Tibial nerve (tissue), 4 donors: Measurements from ENCODE around the gene SCAND1. TPM values are rescaled to one million over a fixed set of nuclear protein-coding genes. Genes with fewer than 3 reads are reported as not detected.
A peak's percentile ranks its signal among the peaks of the same experiment; 100 is the strongest.

Experiments used
- DNase-seq, 2 donors: peaks; one replicate each; pipeline ENCODE4 v3.0.0-alpha.2; 2019; ENCODE audit warnings: low spot score in 2 of 2
- H3K27ac ChIP-seq, 4 donors: fragments of 200-600 bp; sonication (generic) in 3 of 4; one replicate each; pipeline ENCODE4 v1.5.1; 2017 to 2019; ENCODE audit warnings: mild to moderate bottlenecking in 1 of 4
- H3K27me3 ChIP-seq, 2 donors: fragments of 200-600 bp; sonication (generic) in 1 of 2; one replicate each; pipeline versions ENCODE4 v1.5.1 to v1.6.0; 2017 to 2019
- H3K36me3 ChIP-seq, 3 donors: fragments of 200-600 bp; sonication (generic); one replicate each; pipeline ENCODE4 v1.5.1; 2018 to 2019
- H3K4me1 ChIP-seq, 4 donors: fragments of 200-600 bp; sonication (generic) in 3 of 4; one replicate each; pipeline ENCODE4 v1.5.1; 2017 to 2019
- H3K4me3 ChIP-seq, 4 donors: fragments of 200-600 bp; sonication (generic) in 3 of 4; one replicate each; pipeline ENCODE4 v1.5.1; 2017 to 2019; ENCODE audit warnings: mild to moderate bottlenecking in 1 of 4, moderate library complexity in 1 of 4
- H3K9me3 ChIP-seq, 4 donors: fragments of 200-600 bp; sonication (generic) in 3 of 4; one replicate each; pipeline ENCODE4 v1.5.1; 2017 to 2019
- EP300 ChIP-seq, 2 donors: sonication (generic); formaldehyde crosslinking; IDR thresholded peaks; one replicate each; pipeline ENCODE4 v1.6.1; 2017; ENCODE audit warnings: antibody characterized with exemption in 2 of 2, mild to moderate bottlenecking in 1 of 2
- POLR2A ChIP-seq, 2 donors: fragments of 450-650 bp; IDR thresholded peaks; one replicate each; pipeline ENCODE4 v1.6.1; 2017; ENCODE audit warnings: antibody characterized with exemption in 2 of 2, mild to moderate bottlenecking in 2 of 2, moderate library complexity in 2 of 2
- WGBS, 2 donors: methylation state at CpG; one replicate each; pipeline ENCODE4 v1.1.5; 2018; 5-methylcytosine and 5-hydroxymethylcytosine counted together
- total RNA-seq, 4 donors: library from RNA; depleted of rRNA; stranded (reverse); fragments of >200 nt; gene quantifications; one replicate each; pipeline ENCODE4 v1.1.0, GENCODE V29; 2016
- TF ChIP-seq, protein P1 (sequence below), 5 experiments: fragments of 200-600 bp in 3 of 5; fragments of 450-650 bp in 2 of 5; sonication (generic) in 3 of 5; IDR thresholded peaks; one replicate each; pipeline ENCODE4 v1.5.1; 2016 to 2019; ENCODE audit warnings: antibody characterized with exemption in 5 of 5, mild to moderate bottlenecking in 3 of 5, moderate library complexity in 2 of 5

SCAND1 gene
- total RNA-seq, 4 donors from 2014 or later: 120 to 224 (median 151) TPM

GRCh38 chr20:35992713-35993335 lies 38.5 kb upstream of the SCAND1 start:
- H3K4me3 ChIP-seq: no peak overlapping the region
- peak in 1 of 2 donors; percentile 41 for DNase-seq
- TF ChIP-seq, protein P1, sequence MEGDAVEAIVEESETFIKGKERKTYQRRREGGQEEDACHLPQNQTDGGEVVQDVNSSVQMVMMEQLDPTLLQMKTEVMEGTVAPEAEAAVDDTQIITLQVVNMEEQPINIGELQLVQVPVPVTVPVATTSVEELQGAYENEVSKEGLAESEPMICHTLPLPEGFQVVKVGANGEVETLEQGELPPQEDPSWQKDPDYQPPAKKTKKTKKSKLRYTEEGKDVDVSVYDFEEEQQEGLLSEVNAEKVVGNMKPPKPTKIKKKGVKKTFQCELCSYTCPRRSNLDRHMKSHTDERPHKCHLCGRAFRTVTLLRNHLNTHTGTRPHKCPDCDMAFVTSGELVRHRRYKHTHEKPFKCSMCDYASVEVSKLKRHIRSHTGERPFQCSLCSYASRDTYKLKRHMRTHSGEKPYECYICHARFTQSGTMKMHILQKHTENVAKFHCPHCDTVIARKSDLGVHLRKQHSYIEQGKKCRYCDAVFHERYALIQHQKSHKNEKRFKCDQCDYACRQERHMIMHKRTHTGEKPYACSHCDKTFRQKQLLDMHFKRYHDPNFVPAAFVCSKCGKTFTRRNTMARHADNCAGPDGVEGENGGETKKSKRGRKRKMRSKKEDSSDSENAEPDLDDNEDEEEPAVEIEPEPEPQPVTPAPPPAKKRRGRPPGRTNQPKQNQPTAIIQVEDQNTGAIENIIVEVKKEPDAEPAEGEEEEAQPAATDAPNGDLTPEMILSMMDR (IDR thresholded peaks at IDR 0.05): peak; percentile 72 to 76 (median 75)
- TF ChIP-seq POLR2A (IDR thresholded peaks at IDR 0.05) (no peak), EP300 (IDR thresholded peaks at IDR 0.05) (no peak)
- no peaks in the 10 kb centered on the region for H3K27me3 ChIP-seq
- WGBS, 2 donors: 1 to 2% methylated on average over 6 of the region's 6 CpGs
- no peaks in the 10 kb centered on the region for H3K36me3 ChIP-seq
- peaks cover 0 to 10% (median 1%) of the 10 kb centered on the region in 4 donors for H3K4me1 ChIP-seq
- no peak overlapping the region for H3K27ac ChIP-seq
- H3K9me3 ChIP-seq: no peaks in the 10 kb centered on the region

DNA sequence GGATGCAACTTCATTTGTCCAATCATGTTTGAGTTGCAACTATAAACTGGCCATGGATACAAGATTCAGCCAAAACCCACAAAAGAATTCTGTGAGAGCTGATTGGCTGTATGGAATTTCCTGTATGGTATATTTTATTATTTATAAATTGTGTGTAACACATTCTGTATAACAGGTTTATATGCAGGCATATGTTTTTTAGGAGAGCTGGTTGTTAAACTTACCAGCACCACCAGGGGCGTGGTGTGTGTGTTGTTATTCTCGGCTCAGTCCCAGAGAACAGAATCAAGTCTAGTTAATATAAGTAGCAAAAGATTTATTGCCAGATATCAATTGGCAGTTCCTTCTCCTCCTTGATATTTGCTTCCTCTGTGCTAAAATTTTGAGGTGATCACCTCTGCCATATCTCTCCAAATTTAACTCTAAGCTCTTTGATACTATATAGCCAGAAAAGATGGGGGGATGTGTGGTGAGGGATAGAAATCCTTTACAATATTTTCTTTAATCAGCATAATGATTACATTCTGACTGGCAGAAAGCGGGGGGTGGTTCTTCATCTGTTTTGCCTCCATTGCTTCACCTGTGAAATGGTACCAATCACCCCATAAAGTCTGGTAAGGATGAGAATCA lies 37.0 kb upstream of the SCAND1 start:
- Histone ChIP-seq H3K4me3 (no peak overlapping the region), H3K27me3 (no peaks in the 10 kb centered on the region), H3K36me3 (no peaks in the 10 kb centered on the region), H3K4me1 (peaks cover 0 to 10% (median 1%) of the 10 kb centered on the region in 4 donors), H3K9me3 (no peaks in the 10 kb centered on the region), H3K27ac (no peak overlapping the region)
- 32 to 40% methylated on average over 3 of the region's 3 CpGs for WGBS, 2 donors
- TF ChIP-seq, protein P1 (IDR thresholded peaks at IDR 0.05): peak in 2 of 5 experiments; percentile 20 to 44
- TF ChIP-seq EP300 (IDR thresholded peaks at IDR 0.05) (no peak), POLR2A (IDR thresholded peaks at IDR 0.05) (no peak)
- DNase-seq: peak in 1 of 2 donors; percentile 18

DNA sequence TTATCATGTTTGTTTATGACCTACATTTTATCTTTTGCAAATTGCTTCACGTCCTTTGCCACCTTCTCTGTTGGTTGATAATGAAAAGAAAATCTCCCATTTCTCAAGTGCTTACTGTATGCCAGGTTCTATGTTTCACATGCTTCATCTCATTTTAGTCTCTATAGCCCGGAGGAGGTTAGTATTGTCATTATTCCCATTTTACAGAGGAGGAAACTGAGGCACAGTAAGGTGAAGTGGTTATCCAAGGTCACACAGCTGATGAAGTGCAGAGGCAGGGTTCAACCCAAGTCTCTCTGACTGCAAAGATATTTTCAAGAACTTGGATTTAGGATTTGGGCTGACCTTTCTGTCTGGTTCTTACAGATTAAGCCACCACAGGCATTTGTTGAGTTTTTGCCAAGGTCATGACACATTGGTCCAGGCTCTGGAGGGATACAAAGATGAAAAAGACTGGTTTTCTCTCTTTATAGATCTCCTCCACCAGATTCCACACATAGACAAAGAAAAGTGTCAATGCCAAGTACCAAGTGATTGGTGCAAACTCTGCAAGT lies 34.7 kb upstream of the SCAND1 start:
- TF ChIP-seq, protein P1 (IDR thresholded peaks at IDR 0.05): no peak
- TF ChIP-seq POLR2A (IDR thresholded peaks at IDR 0.05) (no peak), EP300 (IDR thresholded peaks at IDR 0.05) (no peak)
- DNase-seq: no peak
- H3K36me3 ChIP-seq: no peaks in the 10 kb centered on the region

GRCh38 chr20:35985806-35986205 lies 31.5 kb upstream of the SCAND1 start:
- Histone ChIP-seq H3K9me3 (no peaks in the 10 kb centered on the region), H3K27ac (no peak overlapping the region), H3K4me3 (no peak overlapping the region), H3K4me1 (no peaks in the 10 kb centered on the region), H3K27me3 (no peaks in the 10 kb centered on the region), H3K36me3 (no peaks in the 10 kb centered on the region)
- TF ChIP-seq EP300 (IDR thresholded peaks at IDR 0.05) (no peak), POLR2A (IDR thresholded peaks at IDR 0.05) (no peak)
- TF ChIP-seq, protein P1 (IDR thresholded peaks at IDR 0.05): no peak
- DNase-seq: no peak
- 82 to 86% methylated on average over 2 of the region's 2 CpGs for WGBS, 2 donors

More for the DNA sequence above, 34.7 kb upstream of the SCAND1 start:
- Histone ChIP-seq H3K27me3 (no peaks in the 10 kb centered on the region), H3K4me1 (peaks cover 0 to 7% (median 1%) of the 10 kb centered on the region in 4 donors), H3K27ac (no peak overlapping the region), H3K4me3 (no peak overlapping the region), H3K9me3 (no peaks in the 10 kb centered on the region)
- 88 to 93% methylated on average over 2 of the region's 2 CpGs for WGBS, 2 donors

DNA sequence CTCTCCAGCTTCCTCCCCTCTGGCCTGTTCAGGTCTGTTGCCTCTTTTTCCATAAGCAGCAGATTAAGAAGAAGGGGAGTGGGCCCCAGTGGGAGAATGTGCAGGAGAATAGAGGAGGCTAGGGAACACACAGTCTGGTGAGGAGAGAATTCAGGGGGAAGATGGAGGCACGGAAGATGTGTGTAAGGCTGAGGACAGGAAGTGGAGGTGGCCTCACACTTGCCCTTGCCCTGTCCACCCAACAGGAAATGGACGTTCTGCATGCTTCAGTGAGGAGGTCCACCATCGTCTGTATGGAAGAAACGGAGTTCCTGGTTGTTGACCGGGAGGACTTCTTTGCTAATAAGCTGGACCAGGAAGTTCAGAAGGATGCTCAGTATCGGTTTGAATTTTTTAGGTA lies 30.1 kb upstream of the SCAND1 start:
- Histone ChIP-seq H3K4me1 (no peaks in the 10 kb centered on the region), H3K36me3 (no peaks in the 10 kb centered on the region), H3K27ac (no peak overlapping the region), H3K27me3 (no peaks in the 10 kb centered on the region), H3K9me3 (no peaks in the 10 kb centered on the region), H3K4me3 (no peak overlapping the region)
- DNase-seq: no peak
- TF ChIP-seq, protein P1 (IDR thresholded peaks at IDR 0.05): no peak
- no peak for TF ChIP-seq POLR2A (IDR thresholded peaks at IDR 0.05)
- no peak for TF ChIP-seq EP300 (IDR thresholded peaks at IDR 0.05)
- WGBS, 2 donors: 60 to 62% methylated on average over 6 of the region's 6 CpGs
